ENCODE results near the gene TAAR2.
"Not testable (repeated sequence)": the region's sequence is repeated elsewhere in the genome, so short reads cannot be mapped to it uniquely, and the experiment has no call there.

The TAAR2 gene

GRCh38 chr6:132624175-132624574, at the start of gene TAAR2:
Gene TAAR2 (minus strand): TSS chr6:132624275. CDS start chr6:132624275, 0 bp downstream.
- no peak for DNase-seq

GRCh38 chr6:132673376-132674094, 49.5 kb upstream of the TAAR2 start:
- DNase-seq, result no peak

GRCh38 chr6:132671295-132671694, 47.2 kb upstream of the TAAR2 start:
- DNase-seq, result no peak

- DNase-seq, result no peak
These were observed 45.7 kb upstream of the TAAR2 start for GRCh38 chr6:132669690-132670291.

- no peak for DNase-seq
These were observed 42.0 kb upstream of the TAAR2 start for GRCh38 chr6:132666118-132666517.

- DNase-seq, result no peak
These were observed 40.4 kb upstream of the TAAR2 start for GRCh38 chr6:132664309-132665034.

GRCh38 chr6:132663661-132664060, 39.6 kb upstream of the TAAR2 start:
- DNase-seq, result no peak

GRCh38 chr6:132661906-132662305, 37.8 kb upstream of the TAAR2 start:
- DNase-seq, result no peak

- no peak for DNase-seq
These were observed 35.0 kb upstream of the TAAR2 start, which contains the start of gene TAAR1 for GRCh38 chr6:132659082-132659481. Gene TAAR1 (minus strand): TSS chr6:132659182. CDS start chr6:132646003, 13,179 bp downstream.

- no peak for DNase-seq
These were observed 27.0 kb upstream of the TAAR2 start for GRCh38 chr6:132651062-132651461.

GRCh38 chr6:132650429-132650828, 26.4 kb upstream of the TAAR2 start:
- no peak for DNase-seq

GRCh38 chr6:132648828-132649227, 24.8 kb upstream of the TAAR2 start:
- no peak for DNase-seq

GRCh38 chr6:132648356-132648755, 24.3 kb upstream of the TAAR2 start:
- DNase-seq, result no peak

GRCh38 chr6:132643547-132643946, 19.5 kb upstream of the TAAR2 start:
- DNase-seq, result no peak

- not testable (repeated sequence) for DNase-seq
These were observed 13.1 kb upstream of the TAAR2 start for GRCh38 chr6:132637135-132637534.

GRCh38 chr6:132635906-132636305, 11.8 kb upstream of the TAAR2 start:
- DNase-seq, result not testable (repeated sequence)

GRCh38 chr6:132635288-132635687, 11.2 kb upstream of the TAAR2 start:
- not testable (repeated sequence) for DNase-seq

- DNase-seq, result no peak
These were observed 10.7 kb upstream of the TAAR2 start for GRCh38 chr6:132634796-132635195.

GRCh38 chr6:132633362-132633761, 9.3 kb upstream of the TAAR2 start:
- no peak for DNase-seq

- no peak for DNase-seq
These were observed 799 bp downstream of the TAAR2 start for GRCh38 chr6:132623106-132623845.

GRCh38 chr6:132616677-132617076, 7.4 kb downstream of the TAAR2 start:
- no peak for DNase-seq

GRCh38 chr6:132614554-132614953, 9.5 kb downstream of the TAAR2 start:
- no peak for DNase-seq

GRCh38 chr6:132612449-132613108, 11.5 kb downstream of the TAAR2 start:
- DNase-seq, result no peak

All from GF-D8 (cell line).